Right lobe of liver (tissue), 4 donors: ENCODE measurements around the gene TGFB1.

ENCODE experiments used
- CTCF ChIP-seq, 4 donors: fragments of 200-600 bp in 3 of 4; fragments of 450-650 bp in 1 of 4; IDR thresholded peaks; one replicate each; pipeline versions ENCODE4 v1.5.1 to v1.8.0; 2016 to 2022; ENCODE audit warnings: antibody characterized with exemption in 4 of 4, mild to moderate bottlenecking in 2 of 4
- POLR2A ChIP-seq: fragments of 450-650 bp; IDR thresholded peaks from one replicate; pipeline ENCODE4 v1.6.1; 2017; ENCODE audit warnings: antibody characterized with exemption, mild to moderate bottlenecking
- donor health status: DM: no; HTN: no; CAD: no.
- donor health status: DM: no; HTN: no; CAD: no.
- donor health status: DM: no; HTN: yes; CAD: no.

GRCh38 chr19:41372501-41372900 is 18.8 kb upstream of the TGFB1 start:
- TF ChIP-seq CTCF (IDR thresholded peaks at IDR 0.05) (no peak), POLR2A (no peak)
